ENCODE data around the gene DMRTB1. TPM values are rescaled to one million over a fixed set of nuclear protein-coding genes. Genes with fewer than 3 reads are reported as not detected.

Gene DMRTB1
- total RNA-seq, 1 experiment from 2014 or later, result not detected

DNA sequence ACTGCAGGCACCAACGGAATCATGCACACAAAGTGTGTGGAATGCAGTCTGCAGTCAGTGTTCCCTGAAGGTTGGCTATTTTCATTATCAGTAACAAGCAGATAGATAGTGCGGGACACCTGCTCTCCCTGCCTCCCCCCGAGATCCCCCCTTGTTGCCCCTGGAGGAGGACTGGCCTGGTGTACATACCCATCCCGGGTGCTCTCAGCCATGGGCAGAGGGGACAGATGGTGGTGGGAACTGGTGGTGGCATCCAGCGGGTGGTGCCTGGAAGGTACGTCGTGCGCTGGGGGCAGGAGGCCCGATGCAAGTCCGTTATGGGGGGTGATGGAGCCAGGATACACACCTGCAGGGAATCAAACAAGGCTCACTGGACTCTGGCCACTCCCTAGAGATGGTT is 55.2 kb downstream of the DMRTB1 start:
- no peak for DNase-seq
- CTCF ChIA-PET, result no interaction called here
- H3K27me3 Mint-ChIP-seq (ENCODE audit: unreplicated experiment), result peaks cover 96% of the 10 kb centered on the region
- BruUV-seq (replicated peaks), result no TSS peak
- TF ChIP-seq, protein P1, sequence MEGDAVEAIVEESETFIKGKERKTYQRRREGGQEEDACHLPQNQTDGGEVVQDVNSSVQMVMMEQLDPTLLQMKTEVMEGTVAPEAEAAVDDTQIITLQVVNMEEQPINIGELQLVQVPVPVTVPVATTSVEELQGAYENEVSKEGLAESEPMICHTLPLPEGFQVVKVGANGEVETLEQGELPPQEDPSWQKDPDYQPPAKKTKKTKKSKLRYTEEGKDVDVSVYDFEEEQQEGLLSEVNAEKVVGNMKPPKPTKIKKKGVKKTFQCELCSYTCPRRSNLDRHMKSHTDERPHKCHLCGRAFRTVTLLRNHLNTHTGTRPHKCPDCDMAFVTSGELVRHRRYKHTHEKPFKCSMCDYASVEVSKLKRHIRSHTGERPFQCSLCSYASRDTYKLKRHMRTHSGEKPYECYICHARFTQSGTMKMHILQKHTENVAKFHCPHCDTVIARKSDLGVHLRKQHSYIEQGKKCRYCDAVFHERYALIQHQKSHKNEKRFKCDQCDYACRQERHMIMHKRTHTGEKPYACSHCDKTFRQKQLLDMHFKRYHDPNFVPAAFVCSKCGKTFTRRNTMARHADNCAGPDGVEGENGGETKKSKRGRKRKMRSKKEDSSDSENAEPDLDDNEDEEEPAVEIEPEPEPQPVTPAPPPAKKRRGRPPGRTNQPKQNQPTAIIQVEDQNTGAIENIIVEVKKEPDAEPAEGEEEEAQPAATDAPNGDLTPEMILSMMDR (IDR thresholded peaks at IDR 0.05; ENCODE audit: unreplicated experiment), result no peak
- no peak overlapping the region for H3K4me3 Mint-ChIP-seq (ENCODE audit: low read depth, unreplicated experiment)
- no peaks in the 10 kb centered on the region for H3K4me1 Mint-ChIP-seq (ENCODE audit: low read depth, unreplicated experiment)
- H3K9me3 Mint-ChIP-seq (ENCODE audit: low read depth, unreplicated experiment), result no peaks in the 10 kb centered on the region
- H3K36me3 Mint-ChIP-seq (ENCODE audit: insufficient read depth, unreplicated experiment), result no peaks in the 10 kb centered on the region
- H3K27ac Mint-ChIP-seq (ENCODE audit: unreplicated experiment), result no peak overlapping the region
- intact Hi-C loops (cut with micrococcal nuclease; ENCODE audit: unreplicated experiment), result no loop called here

GRCh38 chr1:53516181-53516580 is 57.0 kb downstream of the DMRTB1 start:
- intact Hi-C loops (cut with micrococcal nuclease; ENCODE audit: unreplicated experiment), result no loop called here
- Mint-ChIP-seq H3K9me3 (ENCODE audit: low read depth, unreplicated experiment) (no peaks in the 10 kb centered on the region), H3K27me3 (ENCODE audit: unreplicated experiment) (peaks cover 97% of the 10 kb centered on the region), H3K36me3 (ENCODE audit: insufficient read depth, unreplicated experiment) (no peaks in the 10 kb centered on the region), H3K4me1 (ENCODE audit: low read depth, unreplicated experiment) (no peaks in the 10 kb centered on the region), H3K27ac (ENCODE audit: unreplicated experiment) (no peak overlapping the region), H3K4me3 (ENCODE audit: low read depth, unreplicated experiment) (no peak overlapping the region)
- CTCF ChIA-PET, result no interaction called here
- TF ChIP-seq, protein P1 (IDR thresholded peaks at IDR 0.05; ENCODE audit: unreplicated experiment), result no peak
- no TSS peak for BruUV-seq (replicated peaks)
- DNase-seq, result no peak

Other genes starting within 250 kb of the DMRTB1 start
- gene CZIB, start 238.8 kb upstream of the DMRTB1 start, total RNA-seq (2022), result 31.3 and 34.1 TPM in 2 replicates
- gene MAGOH, start 220.9 kb upstream of the DMRTB1 start, total RNA-seq (2022), result 61.9 and 70.2 TPM in 2 replicates
- 84.1 and 104 TPM in 2 replicates for gene LRP8, start 131.3 kb upstream of the DMRTB1 start, total RNA-seq (2022)

Measured in Calu3 (cell line).